ENCODE data around the gene SUDS3. TPM values are rescaled to one million over a fixed set of nuclear protein-coding genes. Genes with fewer than 3 reads are reported as not detected.
"Not testable (repeated sequence)": the region's sequence is repeated elsewhere in the genome, so short reads cannot be mapped to it uniquely, and the experiment has no call there.

SUDS3 gene
- total RNA-seq, 3 donors from 2014 or later, result 38.9 to 66.3 (median 47.2) TPM

DNA sequence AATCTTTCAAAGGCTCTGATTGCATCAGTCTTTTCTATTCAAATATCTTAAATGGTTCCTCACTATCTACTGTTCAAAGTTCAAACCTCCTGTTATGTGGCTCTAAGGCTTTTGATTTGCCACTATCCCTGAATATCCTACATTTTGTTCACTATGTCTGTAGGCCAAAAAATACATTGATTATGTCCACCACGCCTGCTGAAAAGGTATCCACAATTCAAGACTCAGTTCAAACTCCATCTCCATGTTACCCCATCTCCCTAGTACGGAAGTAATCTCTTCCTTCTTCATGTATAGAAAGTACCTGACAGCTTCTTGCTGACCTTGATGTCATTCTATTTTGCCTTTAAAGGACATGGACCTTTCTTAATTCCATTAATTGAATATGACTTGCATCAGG, 28.4 kb upstream of the SUDS3 start:
- no peak for DNase-seq (ENCODE audit: low spot score in 2 of 2)
- intact Hi-C loops (cut with DNase I; ENCODE audit: low total_unique reads), result no loop called here
- Histone ChIP-seq H3K4me3 (no peak overlapping the region), H3K27ac (no peak overlapping the region), H3K27me3 (no peaks in the 10 kb centered on the region), H3K4me1 (no peaks in the 10 kb centered on the region), H3K36me3 (no peaks in the 10 kb centered on the region), H3K9me3 (no peaks in the 10 kb centered on the region)
- no peak for TF ChIP-seq POLR2A (IDR thresholded peaks at IDR 0.05)
- TF ChIP-seq POLR2AphosphoS5 (IDR thresholded peaks at IDR 0.05), result no peak
- TF ChIP-seq, protein P1, sequence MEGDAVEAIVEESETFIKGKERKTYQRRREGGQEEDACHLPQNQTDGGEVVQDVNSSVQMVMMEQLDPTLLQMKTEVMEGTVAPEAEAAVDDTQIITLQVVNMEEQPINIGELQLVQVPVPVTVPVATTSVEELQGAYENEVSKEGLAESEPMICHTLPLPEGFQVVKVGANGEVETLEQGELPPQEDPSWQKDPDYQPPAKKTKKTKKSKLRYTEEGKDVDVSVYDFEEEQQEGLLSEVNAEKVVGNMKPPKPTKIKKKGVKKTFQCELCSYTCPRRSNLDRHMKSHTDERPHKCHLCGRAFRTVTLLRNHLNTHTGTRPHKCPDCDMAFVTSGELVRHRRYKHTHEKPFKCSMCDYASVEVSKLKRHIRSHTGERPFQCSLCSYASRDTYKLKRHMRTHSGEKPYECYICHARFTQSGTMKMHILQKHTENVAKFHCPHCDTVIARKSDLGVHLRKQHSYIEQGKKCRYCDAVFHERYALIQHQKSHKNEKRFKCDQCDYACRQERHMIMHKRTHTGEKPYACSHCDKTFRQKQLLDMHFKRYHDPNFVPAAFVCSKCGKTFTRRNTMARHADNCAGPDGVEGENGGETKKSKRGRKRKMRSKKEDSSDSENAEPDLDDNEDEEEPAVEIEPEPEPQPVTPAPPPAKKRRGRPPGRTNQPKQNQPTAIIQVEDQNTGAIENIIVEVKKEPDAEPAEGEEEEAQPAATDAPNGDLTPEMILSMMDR (IDR thresholded peaks at IDR 0.05), result no peak

DNA sequence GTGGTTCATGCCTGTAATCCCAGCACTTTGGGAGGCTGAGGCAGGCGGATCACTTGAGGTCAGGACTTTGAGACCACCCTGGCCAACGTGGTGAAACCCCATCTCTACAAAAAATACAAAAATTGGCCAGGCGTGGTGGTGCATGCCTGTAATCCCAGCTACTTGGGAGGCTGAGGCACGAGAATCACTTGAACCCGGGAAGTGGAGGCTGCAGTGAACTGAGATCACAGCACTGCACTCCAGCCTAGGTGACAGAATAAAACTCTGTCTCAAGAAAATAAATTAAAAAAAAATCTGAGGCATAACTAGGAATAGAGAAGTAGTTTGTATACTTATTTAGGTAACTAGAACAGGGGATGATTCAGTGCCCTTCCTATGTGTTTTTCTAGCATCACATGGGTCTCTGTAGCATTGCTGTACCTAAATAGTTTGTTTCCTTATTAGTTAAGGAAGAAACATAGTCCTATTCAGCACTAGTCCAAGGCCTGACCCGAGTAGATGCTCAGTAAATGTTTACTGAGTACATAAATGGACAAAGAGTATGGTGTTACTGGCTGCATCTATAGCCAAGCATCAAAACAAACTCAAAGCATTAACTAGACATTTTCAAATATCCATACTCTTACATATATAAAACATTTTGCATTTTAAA, 25.3 kb upstream of the SUDS3 start:
- TF ChIP-seq, protein P1 (IDR thresholded peaks at IDR 0.05), result no peak
- TF ChIP-seq POLR2AphosphoS5 (IDR thresholded peaks at IDR 0.05) (no peak), POLR2A (IDR thresholded peaks at IDR 0.05) (no peak)
- no peak for DNase-seq (ENCODE audit: low spot score in 2 of 2)
- no peaks in the 10 kb centered on the region for H3K4me1 ChIP-seq
- H3K27me3 ChIP-seq, result no peaks in the 10 kb centered on the region
- intact Hi-C loops (cut with DNase I; ENCODE audit: low total_unique reads), result no loop called here
- no peaks in the 10 kb centered on the region for H3K36me3 ChIP-seq
- H3K27ac ChIP-seq, result no peak overlapping the region
- no peaks in the 10 kb centered on the region for H3K9me3 ChIP-seq
- H3K4me3 ChIP-seq, result no peak overlapping the region

DNA sequence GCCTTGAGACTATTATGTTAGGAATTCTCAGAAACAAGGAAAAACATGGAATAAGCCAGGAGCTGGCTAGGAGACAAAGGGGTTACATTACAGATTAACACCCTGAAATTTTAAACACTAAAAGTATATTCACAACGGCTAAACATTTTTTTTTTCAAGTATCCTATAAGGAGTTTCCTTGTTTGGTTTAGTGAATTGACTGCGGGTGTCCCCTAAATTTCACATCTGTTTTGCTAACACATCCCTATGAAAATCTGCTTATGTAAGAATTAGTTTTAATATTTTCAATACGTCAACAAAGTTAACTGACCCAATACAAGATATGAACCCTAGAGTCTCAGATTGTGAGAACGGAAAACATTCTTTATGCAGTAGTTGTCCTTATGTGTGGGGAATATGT, 22.6 kb upstream of the SUDS3 start:
- intact Hi-C loops (cut with DNase I; ENCODE audit: low total_unique reads), result no loop called here
- no peak for DNase-seq (ENCODE audit: low spot score in 2 of 2)
- no peaks in the 10 kb centered on the region for H3K4me1 ChIP-seq
- H3K4me3 ChIP-seq, result no peak overlapping the region
- no peak for TF ChIP-seq POLR2AphosphoS5 (IDR thresholded peaks at IDR 0.05)
- TF ChIP-seq, protein P1 (IDR thresholded peaks at IDR 0.05), result no peak
- no peak for TF ChIP-seq POLR2A (IDR thresholded peaks at IDR 0.05)
- H3K27me3 ChIP-seq, result no peaks in the 10 kb centered on the region
- no peaks in the 10 kb centered on the region for H3K9me3 ChIP-seq
- H3K27ac ChIP-seq, result no peak overlapping the region
- no peaks in the 10 kb centered on the region for H3K36me3 ChIP-seq

DNA sequence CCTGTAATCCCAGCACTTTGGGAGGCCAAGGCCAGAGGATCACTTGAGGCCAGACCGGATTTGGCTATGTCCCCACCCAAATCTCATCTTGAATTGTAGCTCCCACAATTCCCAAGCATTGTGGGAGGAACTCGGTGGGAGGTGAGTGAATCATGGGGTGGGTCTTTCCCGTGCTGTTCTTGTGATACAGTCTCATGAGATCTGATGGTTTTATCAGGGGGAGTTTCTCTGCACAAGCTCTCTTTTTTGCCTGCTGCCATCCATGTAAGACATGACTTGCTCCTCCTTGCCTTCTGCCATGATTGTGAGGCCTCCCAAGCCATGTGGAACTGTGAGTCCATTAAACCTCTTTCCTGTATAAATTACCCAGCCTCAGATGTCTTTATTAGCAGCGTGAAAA, 21.9 kb upstream of the SUDS3 start:
- H3K36me3 ChIP-seq; H3K27me3 ChIP-seq; intact Hi-C loops (cut with DNase I; ENCODE audit: low total_unique reads); H3K4me1 ChIP-seq; H3K9me3 ChIP-seq; H3K27ac ChIP-seq; DNase-seq (ENCODE audit: low spot score in 2 of 2); H3K4me3 ChIP-seq: not testable (repeated sequence)

DNA sequence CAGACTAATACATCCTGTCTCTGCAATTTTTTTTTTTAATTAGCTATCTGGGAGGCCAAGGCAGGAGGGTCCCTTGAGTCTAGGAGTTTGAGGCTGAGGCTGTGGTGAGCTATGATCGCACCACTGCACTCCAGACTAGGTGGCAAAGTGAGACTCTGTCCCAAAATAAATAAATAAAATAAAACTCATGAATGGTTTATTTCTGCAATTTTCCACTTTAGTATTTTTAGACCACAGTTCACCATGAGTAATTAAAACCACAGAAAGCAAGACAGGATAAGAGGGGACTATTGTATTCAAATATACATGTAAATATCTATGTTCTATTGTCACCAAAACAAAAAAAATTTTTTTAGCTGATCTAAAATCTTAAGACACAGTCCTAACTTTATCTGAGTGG, 21.5 kb upstream of the SUDS3 start:
- Histone ChIP-seq H3K36me3 (no peaks in the 10 kb centered on the region), H3K4me1 (no peaks in the 10 kb centered on the region), H3K27me3 (no peaks in the 10 kb centered on the region), H3K4me3 (no peak overlapping the region), H3K27ac (no peak overlapping the region), H3K9me3 (no peaks in the 10 kb centered on the region)
- DNase-seq (ENCODE audit: low spot score in 2 of 2), result no peak
- TF ChIP-seq, protein P1 (IDR thresholded peaks at IDR 0.05), result no peak
- TF ChIP-seq POLR2AphosphoS5 (IDR thresholded peaks at IDR 0.05) (no peak), POLR2A (IDR thresholded peaks at IDR 0.05) (no peak)
- intact Hi-C loops (cut with DNase I; ENCODE audit: low total_unique reads), result no loop called here

DNA sequence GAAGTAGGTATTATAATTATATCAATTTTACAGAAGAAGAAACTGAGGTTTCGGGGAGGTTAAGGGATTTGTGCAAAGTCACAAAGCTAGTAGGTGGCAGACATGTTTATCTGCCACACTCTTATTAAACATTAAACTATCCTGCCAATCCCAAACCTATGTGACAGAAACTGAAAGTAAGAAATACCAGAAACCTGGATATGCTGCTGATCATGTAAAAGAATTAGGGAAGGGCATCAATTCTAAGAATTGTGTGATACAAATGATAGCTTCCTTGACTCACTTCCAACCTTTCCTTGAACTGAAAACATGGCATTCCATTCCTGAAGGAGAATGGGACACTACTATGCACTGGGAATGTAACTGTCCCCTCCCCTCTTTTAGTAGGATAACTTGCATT, 20.5 kb upstream of the SUDS3 start:
- no peak for DNase-seq (ENCODE audit: low spot score in 2 of 2)
- H3K4me3 ChIP-seq, result no peak overlapping the region
- no peaks in the 10 kb centered on the region for H3K9me3 ChIP-seq
- no peaks in the 10 kb centered on the region for H3K36me3 ChIP-seq
- H3K27ac ChIP-seq, result peak overlapping the region in 1 of 2 donors; percentile 81
- no peaks in the 10 kb centered on the region for H3K4me1 ChIP-seq
- H3K27me3 ChIP-seq, result no peaks in the 10 kb centered on the region
- intact Hi-C loops (cut with DNase I; ENCODE audit: low total_unique reads), result no loop called here
- TF ChIP-seq, protein P1 (IDR thresholded peaks at IDR 0.05), result no peak
- TF ChIP-seq POLR2AphosphoS5 (IDR thresholded peaks at IDR 0.05) (no peak), POLR2A (IDR thresholded peaks at IDR 0.05) (no peak)

Data from breast epithelium (tissue), 4 donors.